Choroid plexus epithelial cell (primary cell): ENCODE results near the gene KLHL26.
A peak's percentile ranks its signal among the peaks of the same experiment; 100 is the strongest.

Experiments used
- DNase-seq: peaks from one replicate; pipeline ENCODE4 v3.0.0-alpha.2; 2010; ENCODE audit warnings: low read depth
- H3K4me3 ChIP-seq: 2 replicates; pipeline ENCODE4 v1.5.1; 2011; ENCODE audit warnings: low read depth, mild to moderate bottlenecking, control low read depth, low read length, moderate library complexity
- CTCF ChIP-seq: conservative IDR thresholded peaks from 2 replicates; pipeline ENCODE4 v1.5.1; 2011; ENCODE audit warnings: low read depth, mild to moderate bottlenecking, control low read depth, inconsistent platforms, low read length, moderate library complexity

Gene KLHL26

DNA sequence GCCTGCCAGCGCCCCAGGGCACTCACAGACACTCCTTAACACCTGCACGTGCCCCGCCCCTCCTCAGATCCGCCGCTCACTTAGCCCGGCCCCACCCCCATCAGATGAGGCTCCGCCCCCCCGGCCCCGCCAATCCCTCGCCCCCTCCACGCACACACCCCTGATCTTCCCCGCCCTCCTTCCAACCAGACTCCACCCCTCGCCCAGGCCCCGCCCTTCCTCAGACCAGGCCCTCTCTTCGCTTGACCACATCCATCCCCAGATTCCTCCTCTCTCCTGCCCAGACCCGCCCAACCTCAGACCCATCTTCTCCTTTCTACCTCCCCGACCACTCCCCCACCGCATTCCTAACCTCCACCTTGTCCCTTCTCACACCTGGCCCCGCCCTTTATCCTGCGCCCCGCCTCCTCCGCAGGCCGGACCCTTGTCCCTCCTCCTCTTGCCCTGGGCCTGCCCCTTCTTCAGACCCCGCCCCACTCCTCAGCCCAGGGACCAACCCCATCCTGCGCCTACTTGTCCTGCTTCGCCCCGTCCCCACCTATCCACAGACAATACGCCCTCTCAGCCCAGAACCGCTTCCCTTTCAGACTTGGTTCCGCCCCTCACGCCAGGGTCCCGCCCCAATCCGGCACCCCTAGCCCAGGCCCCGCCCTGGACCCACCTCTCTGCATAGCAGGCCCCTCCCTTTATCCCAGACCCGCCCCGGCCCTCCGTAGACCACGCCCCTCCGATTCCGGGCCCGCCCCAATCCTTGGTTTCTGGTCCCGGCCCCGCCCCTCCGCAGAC lies 452 bp upstream of the KLHL26 start:
- no peak for TF ChIP-seq CTCF
- DNase-seq: peak; percentile 96
- peak overlapping the region; percentile 71 for H3K4me3 ChIP-seq

DNA sequence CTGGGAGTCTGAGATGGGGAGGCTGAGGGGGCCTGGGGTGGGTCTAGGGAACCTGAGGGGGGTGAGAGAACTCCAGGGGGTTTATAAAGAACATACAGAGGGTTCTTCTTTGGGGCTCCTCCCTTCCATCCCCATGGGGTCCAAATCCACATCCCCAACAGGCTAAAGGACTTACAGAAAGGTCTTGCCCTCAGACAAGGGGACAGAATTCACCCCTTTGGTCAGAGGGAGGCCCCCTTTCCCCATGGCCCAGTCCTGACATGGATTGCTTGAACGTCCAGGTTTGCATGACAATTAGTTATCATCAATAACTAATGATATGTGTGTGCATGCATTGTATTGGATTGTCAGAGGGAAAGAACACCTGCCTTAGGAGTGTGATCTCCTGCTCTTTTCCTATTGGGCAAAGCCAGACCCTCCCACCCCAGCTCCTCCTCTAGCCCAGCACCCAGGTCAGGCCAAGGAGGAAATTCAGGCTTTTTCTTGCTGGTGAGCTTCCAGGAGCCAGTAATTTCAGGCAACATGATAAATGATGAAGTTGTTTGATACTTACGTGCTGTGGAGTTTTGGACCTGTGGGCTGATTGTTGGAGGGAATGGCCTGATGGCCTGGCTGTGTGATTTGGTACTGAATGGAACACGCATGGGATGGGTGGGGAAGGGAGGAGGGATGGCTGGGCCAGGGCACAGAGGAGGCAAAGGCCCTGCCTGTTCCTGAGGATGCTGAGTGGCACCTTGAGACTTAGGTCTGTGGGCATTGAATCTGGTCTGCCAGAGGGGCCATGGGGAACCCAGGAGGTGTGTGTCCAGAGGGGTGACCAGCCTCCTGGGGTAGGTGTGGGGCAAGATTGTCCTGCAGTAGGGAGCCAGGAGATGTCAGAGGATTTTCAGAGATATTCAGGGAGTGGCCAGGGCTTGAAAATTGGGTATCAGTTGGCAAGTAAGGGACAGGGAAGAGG lies 1.1 kb downstream of the KLHL26 start:
- TF ChIP-seq CTCF: no peak
- no peak for DNase-seq

GRCh38 chr19:18639706-18640243 lies 2.9 kb downstream of the KLHL26 start:
- TF ChIP-seq CTCF: no peak
- no peak overlapping the region for H3K4me3 ChIP-seq
- peak; percentile 41 for DNase-seq

More for the DNA sequence above, 1.1 kb downstream of the KLHL26 start:
- H3K4me3 ChIP-seq: no peak overlapping the region

- no peak for TF ChIP-seq CTCF
- no peak for DNase-seq
These were observed 7.6 kb downstream of the KLHL26 start for GRCh38 chr19:18644196-18645034.

GRCh38 chr19:18645035-18645511 lies 8.2 kb downstream of the KLHL26 start:
- DNase-seq: no peak
- no peak for TF ChIP-seq CTCF
- H3K4me3 ChIP-seq: no peak overlapping the region

More at GRCh38 chr19:18644196-18645034, 7.6 kb downstream of the KLHL26 start:
- no peak overlapping the region for H3K4me3 ChIP-seq

DNA sequence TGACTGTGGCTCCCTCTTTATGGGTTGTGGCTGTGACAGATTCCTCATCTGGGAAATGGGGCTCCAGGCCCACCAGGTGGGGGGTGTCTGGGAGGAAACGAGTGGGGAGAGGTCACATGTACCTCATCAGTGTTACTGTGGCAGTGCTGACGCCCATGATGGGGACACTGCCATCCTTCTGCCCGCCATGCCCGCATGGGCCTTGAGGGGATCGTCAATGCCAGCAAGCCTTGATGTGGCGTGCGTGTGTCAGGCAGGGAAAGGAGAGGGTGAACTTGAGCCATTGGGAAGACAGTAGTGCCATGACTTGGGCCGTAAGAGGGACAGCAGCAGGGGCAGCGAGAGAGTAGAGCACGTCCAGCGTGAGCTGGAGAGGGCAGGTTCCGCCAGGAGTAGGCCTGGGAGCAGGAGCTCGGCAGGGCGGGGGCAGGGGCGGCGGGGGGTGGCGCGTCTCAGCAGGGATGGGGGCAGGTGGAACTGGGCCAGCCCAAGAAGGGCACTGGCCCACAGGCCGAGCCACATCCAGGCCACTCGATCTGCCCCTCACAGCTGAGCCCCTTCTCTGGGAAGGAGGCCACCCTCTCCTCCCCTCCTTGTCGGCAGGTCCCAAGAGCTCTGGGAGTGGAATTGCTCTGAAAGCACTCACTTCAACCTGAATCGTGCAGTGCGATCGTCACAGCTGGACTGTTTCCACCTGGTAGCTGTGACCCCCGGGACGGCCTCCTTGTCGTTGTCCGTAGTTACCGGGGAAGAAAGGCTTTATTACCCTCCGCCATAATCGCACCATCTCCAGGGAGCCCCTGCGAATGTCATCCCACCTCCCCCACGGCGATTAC lies 9.9 kb downstream of the KLHL26 start:
- DNase-seq: no peak
- H3K4me3 ChIP-seq: no peak overlapping the region
- TF ChIP-seq CTCF: no peak
